Type B pancreatic cell (in vitro differentiated cells): Measurements from ENCODE around the gene FN3K. TPM values are rescaled to one million over a fixed set of nuclear protein-coding genes. Genes with fewer than 3 reads are reported as not detected.

Experiments used
- DNase-seq: peaks from one replicate; pipeline ENCODE4 v3.0.0; 2021; ENCODE audit warnings: mixed read lengths; ENCODE audit not compliant: unreplicated experiment; ENCODE audit errors: extremely low spot score
- H3K27ac Mint-ChIP-seq: 2 replicates; pipeline ENCODE4 v1.8.0; 2021; ENCODE audit warnings: mild to moderate bottlenecking, mixed read lengths
- H3K27me3 Mint-ChIP-seq: 2 replicates; pipeline ENCODE4 v1.8.0; 2021; ENCODE audit warnings: mixed read lengths
- H3K36me3 Mint-ChIP-seq: 2 replicates; pipeline ENCODE4 v1.8.0; 2021; ENCODE audit warnings: mixed read lengths
- H3K4me1 Mint-ChIP-seq: one replicate; pipeline ENCODE4 v1.8.0; 2021; ENCODE audit warnings: mixed read lengths; ENCODE audit not compliant: unreplicated experiment
- H3K4me3 Mint-ChIP-seq: 2 replicates; pipeline ENCODE4 v1.8.0; 2021; ENCODE audit warnings: mild to moderate bottlenecking, mixed read lengths
- H3K9me3 Mint-ChIP-seq: 2 replicates; pipeline ENCODE4 v1.8.0; 2021; ENCODE audit warnings: mixed read lengths
- total RNA-seq: library from RNA; stranded (reverse); gene quantifications from 2 replicates; pipeline ENCODE4 v1.2.1, GENCODE V29; 2021; ENCODE audit warnings: low replicate concordance
- TF ChIP-seq, protein P1 (sequence below): fragments of 200-600 bp; sonication (generic); conservative IDR thresholded peaks from 2 replicates; pipeline ENCODE4 v1.5.0; 2021; ENCODE audit warnings: antibody characterized with exemption, mild to moderate bottlenecking

The FN3K gene
- total RNA-seq, 1 donor from 2014 or later = 31.3 TPM

DNA sequence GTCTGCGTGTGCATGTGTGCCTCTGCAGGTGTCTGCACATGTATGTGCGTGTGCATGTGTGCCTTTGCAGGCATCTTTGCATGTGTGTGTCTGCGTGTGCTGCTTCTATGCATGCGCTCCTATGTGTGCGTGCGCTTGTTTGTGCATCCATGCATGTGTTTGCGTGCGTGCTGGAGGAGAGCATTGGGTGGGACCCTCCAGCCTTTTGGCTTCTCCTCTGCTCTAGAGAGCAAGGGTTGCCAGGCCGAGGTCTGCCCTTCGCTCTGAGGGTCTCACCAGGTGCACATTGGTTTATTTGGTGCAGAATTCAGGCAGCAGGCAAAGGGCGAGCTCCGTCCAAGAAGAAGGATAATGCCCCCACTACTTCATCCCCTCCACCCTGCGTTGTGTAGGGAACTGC is 35.9 kb upstream of the FN3K start:
- H3K36me3 Mint-ChIP-seq = peaks cover 4% of the 10 kb centered on the region
- H3K4me1 Mint-ChIP-seq = no peaks in the 10 kb centered on the region
- peaks cover 4% of the 10 kb centered on the region for H3K9me3 Mint-ChIP-seq
- peaks cover 15% of the 10 kb centered on the region for H3K27me3 Mint-ChIP-seq
- TF ChIP-seq, protein P1, sequence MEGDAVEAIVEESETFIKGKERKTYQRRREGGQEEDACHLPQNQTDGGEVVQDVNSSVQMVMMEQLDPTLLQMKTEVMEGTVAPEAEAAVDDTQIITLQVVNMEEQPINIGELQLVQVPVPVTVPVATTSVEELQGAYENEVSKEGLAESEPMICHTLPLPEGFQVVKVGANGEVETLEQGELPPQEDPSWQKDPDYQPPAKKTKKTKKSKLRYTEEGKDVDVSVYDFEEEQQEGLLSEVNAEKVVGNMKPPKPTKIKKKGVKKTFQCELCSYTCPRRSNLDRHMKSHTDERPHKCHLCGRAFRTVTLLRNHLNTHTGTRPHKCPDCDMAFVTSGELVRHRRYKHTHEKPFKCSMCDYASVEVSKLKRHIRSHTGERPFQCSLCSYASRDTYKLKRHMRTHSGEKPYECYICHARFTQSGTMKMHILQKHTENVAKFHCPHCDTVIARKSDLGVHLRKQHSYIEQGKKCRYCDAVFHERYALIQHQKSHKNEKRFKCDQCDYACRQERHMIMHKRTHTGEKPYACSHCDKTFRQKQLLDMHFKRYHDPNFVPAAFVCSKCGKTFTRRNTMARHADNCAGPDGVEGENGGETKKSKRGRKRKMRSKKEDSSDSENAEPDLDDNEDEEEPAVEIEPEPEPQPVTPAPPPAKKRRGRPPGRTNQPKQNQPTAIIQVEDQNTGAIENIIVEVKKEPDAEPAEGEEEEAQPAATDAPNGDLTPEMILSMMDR = no peak
- H3K27ac Mint-ChIP-seq = no peak overlapping the region
- peak overlapping the region; percentile 93 for H3K4me3 Mint-ChIP-seq
- DNase-seq = no peak

DNA sequence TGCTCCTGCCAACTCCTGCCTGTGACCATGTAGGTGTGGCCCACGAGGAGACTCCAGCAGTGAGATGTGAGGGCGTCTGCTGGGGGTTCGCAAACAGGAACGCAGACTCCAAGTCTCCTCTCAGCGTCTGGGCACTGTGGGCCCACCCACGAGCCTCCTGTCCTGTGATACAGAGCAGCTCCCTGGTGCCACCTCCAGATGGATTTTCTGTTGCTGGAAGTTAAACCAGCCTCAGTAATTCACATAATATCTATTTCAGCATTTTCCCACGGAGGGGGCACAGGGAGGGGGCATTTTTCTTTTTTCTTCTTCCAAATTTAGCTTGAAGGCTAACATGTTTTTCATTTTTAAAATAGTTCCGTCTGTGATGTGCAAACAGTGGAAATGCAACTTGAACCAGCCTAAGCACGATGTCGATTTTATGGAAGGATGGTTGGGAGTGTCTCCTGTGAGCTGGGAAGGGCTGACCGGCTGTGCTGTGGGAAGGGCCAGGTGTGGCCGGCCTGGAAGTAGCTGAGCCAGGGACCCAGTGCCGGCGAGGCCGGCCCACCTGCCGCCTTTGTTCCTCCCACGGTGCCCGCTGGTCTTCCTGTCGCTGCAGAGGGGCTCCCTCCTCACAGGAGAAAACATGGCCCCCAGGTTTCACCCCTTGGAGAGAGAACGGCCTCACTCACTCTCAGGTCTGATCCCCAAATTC is 33.0 kb upstream of the FN3K start:
- no peaks in the 10 kb centered on the region for H3K9me3 Mint-ChIP-seq
- peaks cover 4% of the 10 kb centered on the region for H3K27me3 Mint-ChIP-seq
- H3K27ac Mint-ChIP-seq = peak overlapping the region; percentile 33
- peak overlapping the region; percentile 28 for H3K4me3 Mint-ChIP-seq
- DNase-seq = no peak
- no peaks in the 10 kb centered on the region for H3K36me3 Mint-ChIP-seq
- no peaks in the 10 kb centered on the region for H3K4me1 Mint-ChIP-seq
- TF ChIP-seq, protein P1 = no peak

DNA sequence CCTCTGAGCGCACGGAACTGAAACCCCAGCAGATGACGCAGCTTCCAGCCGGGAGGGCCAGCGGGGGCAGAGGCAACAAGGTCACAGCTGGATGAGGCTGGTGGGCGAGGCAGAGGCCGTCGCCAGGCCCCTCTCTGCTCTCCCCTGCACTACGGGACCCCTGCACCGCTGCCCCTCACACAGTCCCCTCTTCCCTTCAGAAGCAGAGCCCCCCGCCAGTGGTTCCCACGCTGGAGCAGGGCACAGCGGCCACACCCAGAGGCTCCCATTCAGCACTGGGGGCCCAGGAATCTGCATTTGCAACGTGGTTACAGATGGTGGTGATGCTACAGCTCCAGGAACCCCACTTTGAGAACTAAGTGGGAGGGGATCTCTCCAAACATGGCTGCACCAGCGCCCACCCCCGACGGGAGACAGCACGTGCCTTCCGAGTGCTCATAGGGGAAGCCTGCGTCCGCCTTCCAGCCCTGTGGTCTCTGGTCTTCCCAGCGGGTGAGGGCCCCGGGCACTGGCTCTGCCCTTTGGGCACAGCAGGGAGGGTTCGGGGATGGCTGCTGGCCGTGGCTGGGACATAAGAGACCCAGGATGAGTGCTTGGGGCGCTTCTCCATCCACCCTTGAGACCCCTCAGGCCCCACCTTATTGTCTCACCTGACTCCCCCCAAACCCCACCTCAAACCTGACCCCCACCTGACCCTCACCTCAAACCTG is 32.2 kb upstream of the FN3K start:
- DNase-seq = no peak
- TF ChIP-seq, protein P1 = no peak
- Mint-ChIP-seq H3K4me3 (no peak overlapping the region), H3K27me3 (peaks cover 4% of the 10 kb centered on the region), H3K9me3 (no peaks in the 10 kb centered on the region), H3K4me1 (no peaks in the 10 kb centered on the region), H3K36me3 (no peaks in the 10 kb centered on the region), H3K27ac (no peak overlapping the region)

DNA sequence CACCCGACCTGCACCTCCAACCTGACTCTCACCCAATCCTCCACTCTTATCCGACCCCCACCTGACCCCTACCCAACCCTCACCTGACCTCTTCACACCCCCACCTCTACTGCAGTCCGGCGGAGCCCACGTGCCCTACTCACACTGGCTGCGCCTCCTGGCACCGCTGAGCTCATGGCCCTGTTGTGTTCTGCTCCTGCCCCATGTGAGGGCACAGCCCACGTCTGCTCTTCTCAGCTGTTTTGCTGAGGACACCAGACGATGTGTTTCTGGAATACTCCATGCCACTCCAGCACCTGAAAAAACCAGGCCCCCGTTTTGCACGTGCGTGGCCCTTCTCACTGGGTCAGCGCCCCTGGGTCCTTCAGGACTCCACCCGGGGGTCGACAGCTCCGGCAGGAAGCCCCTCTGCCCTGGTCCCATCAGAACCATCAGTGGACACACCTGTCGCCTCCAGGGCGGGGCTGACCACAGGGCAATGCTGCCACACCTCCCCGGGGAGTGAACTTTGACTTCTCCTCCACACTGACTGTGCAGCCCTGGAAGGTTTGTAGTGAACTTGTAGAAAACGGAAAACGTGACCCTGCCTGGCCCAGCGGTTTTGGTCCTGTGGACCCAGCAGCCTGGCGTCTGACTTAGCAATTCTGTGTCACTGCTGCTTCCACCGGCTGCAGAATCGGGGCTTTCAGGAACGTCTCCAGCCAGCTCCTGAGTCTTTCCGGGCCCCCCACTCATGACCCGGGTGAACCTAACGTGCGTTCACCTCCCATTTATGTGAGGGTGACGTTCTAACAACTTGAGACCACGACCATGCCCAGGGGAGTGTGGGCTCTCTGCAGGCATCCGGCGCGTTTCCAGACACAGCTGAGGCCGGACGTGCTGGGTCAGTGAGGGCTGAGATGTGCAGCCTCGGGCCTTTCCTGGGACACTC is 31.2 kb upstream of the FN3K start:
- TF ChIP-seq, protein P1 = no peak
- Mint-ChIP-seq H3K4me1 (no peaks in the 10 kb centered on the region), H3K9me3 (no peaks in the 10 kb centered on the region), H3K27me3 (peaks cover 4% of the 10 kb centered on the region), H3K27ac (no peak overlapping the region), H3K4me3 (no peak overlapping the region), H3K36me3 (no peaks in the 10 kb centered on the region)
- no peak for DNase-seq

GRCh38 chr17:82704886-82705285 is 30.5 kb upstream of the FN3K start:
- H3K9me3 Mint-ChIP-seq = no peaks in the 10 kb centered on the region
- no peak overlapping the region for H3K4me3 Mint-ChIP-seq
- no peaks in the 10 kb centered on the region for H3K27me3 Mint-ChIP-seq
- H3K36me3 Mint-ChIP-seq = no peaks in the 10 kb centered on the region
- TF ChIP-seq, protein P1 = no peak
- H3K27ac Mint-ChIP-seq = no peak overlapping the region
- no peaks in the 10 kb centered on the region for H3K4me1 Mint-ChIP-seq
- DNase-seq = no peak
